B cell (primary cell): ENCODE results near the gene ERO1B. TPM values are rescaled to one million over a fixed set of nuclear protein-coding genes. Genes with fewer than 3 reads are reported as not detected.
"Not testable (repeated sequence)": the region's sequence is repeated elsewhere in the genome, so short reads cannot be mapped to it uniquely, and the experiment has no call there.

ENCODE experiments used
- ATAC-seq: fragments of 200-7000 bp; cut with Tn5 transposase; one replicate; pipeline ENCODE4 v1.10.0; 2021; ENCODE audit warnings: low read depth, mild to moderate bottlenecking, moderate number of reproducible peaks, moderate library complexity
- CTCF ChIA-PET: fragments of 350-600 bp; sonication (Branson Sonifier 250); formaldehyde crosslinking; loops from one replicate; lab custom pipeline; 2021; ENCODE audit warnings: antibody characterized with exemption, inconsistent platforms; lab: Charles Lee
- POLR2A ChIA-PET: fragments of 350-600 bp; sonication (Branson Sonifier 250); formaldehyde crosslinking; loops from one replicate; lab custom pipeline; 2021; ENCODE audit warnings: antibody characterized with exemption; lab: Charles Lee
- DNase-seq: peaks from one replicate; pipeline ENCODE4 v3.0.0; 2013
- H2AFZ ChIP-seq: 2 replicates; pipeline ENCODE4 v1.6.1; 2012; ENCODE audit warnings: mild to moderate bottlenecking, low read depth, low read length; ENCODE audit not compliant: insufficient read depth, poor library complexity, severe bottlenecking
- H3K27ac ChIP-seq, 2 donors: 1 replicate in 1 of 2; 2 replicates in 1 of 2; pipeline ENCODE4 v1.5.1; 2012 to 2013; ENCODE audit warnings: low read length in 2 of 2, mild to moderate bottlenecking in 2 of 2, moderate library complexity in 1 of 2
- H3K27me3 ChIP-seq, 4 experiments: fragments of 200-600 bp in 1 of 4; sonication (generic) in 1 of 4; replicated peaks in 1 of 4; 1 replicate in 2 of 4; 2 replicates in 2 of 4; pipeline versions ENCODE4 v1.6.1 to v1.7.0; 2013 to 2016; ENCODE audit warnings: low read length in 3 of 4, mild to moderate bottlenecking in 2 of 4, mixed read lengths in 1 of 4, moderate library complexity in 1 of 4; ENCODE audit not compliant: insufficient read depth in 4 of 4, control insufficient read depth in 3 of 4; ENCODE audit errors: control extremely low read depth in 1 of 4
- H3K36me3 ChIP-seq, 2 experiments: replicated peaks in 1 of 2; 1 replicate in 1 of 2; 2 replicates in 1 of 2; pipeline versions ENCODE4 v1.6.1 to v1.7.1; 2013; ENCODE audit warnings: low read length in 1 of 2; ENCODE audit not compliant: insufficient read depth in 2 of 2, control insufficient read depth in 1 of 2; ENCODE audit errors: control extremely low read depth in 1 of 2, extremely low read depth in 1 of 2
- H3K4me1 ChIP-seq, 2 donors: fragments of 200-600 bp in 1 of 2; sonication (generic) in 1 of 2; 1 replicate in 1 of 2; 2 replicates in 1 of 2; pipeline versions ENCODE4 v1.5.1 to v1.6.1; 2013 to 2017; ENCODE audit warnings: low read length in 2 of 2; ENCODE audit not compliant: control insufficient read depth in 2 of 2, insufficient read depth in 2 of 2
- H3K4me2 ChIP-seq: replicated peaks from 2 replicates; pipeline ENCODE3; 2012; ENCODE audit warnings: mild to moderate bottlenecking, low read depth, low read length; ENCODE audit not compliant: poor library complexity, severe bottlenecking
- H3K4me3 ChIP-seq, 5 experiments: fragments of 200-600 bp in 1 of 5; sonication (generic) in 1 of 5; 1 replicate in 3 of 5; 2 replicates in 2 of 5; pipeline versions ENCODE4 v1.5.1 to v1.7.0; 2011 to 2016; ENCODE audit warnings: low read length in 4 of 5, mild to moderate bottlenecking in 4 of 5, low read depth in 2 of 5, control low read depth in 1 of 5, moderate library complexity in 1 of 5; ENCODE audit not compliant: insufficient read depth in 1 of 5; ENCODE audit errors: control extremely low read depth in 1 of 5, extremely low read depth in 1 of 5
- H3K79me2 ChIP-seq: fragments of 200-600 bp; sonication (generic); one replicate; pipeline ENCODE4 v1.6.0; 2016; ENCODE audit warnings: low read length; ENCODE audit not compliant: control insufficient read depth, insufficient read depth
- H3K9ac ChIP-seq: fragments of 200-600 bp; sonication (generic); 2 replicates; pipeline ENCODE4 v1.6.1; 2017; ENCODE audit warnings: mild to moderate bottlenecking, low read length, moderate library complexity
- H3K9me3 ChIP-seq, 3 donors: one replicate each; pipeline versions ENCODE4 v1.6.1 to v1.7.1; 2013; ENCODE audit warnings: low read length in 2 of 3; ENCODE audit not compliant: control insufficient read depth in 2 of 3, insufficient read depth in 1 of 3; ENCODE audit errors: control extremely low read depth in 1 of 3
- H4K20me1 ChIP-seq: 2 replicates; pipeline ENCODE4 v1.6.0; 2012; ENCODE audit warnings: mild to moderate bottlenecking, low read length; ENCODE audit not compliant: insufficient read depth, control insufficient read depth, poor library complexity, severe bottlenecking
- H3K27ac Mint-ChIP-seq: one replicate; pipeline ENCODE4 v1.8.0; 2021; ENCODE audit warnings: mixed read lengths
- H3K27me3 Mint-ChIP-seq: one replicate; pipeline ENCODE4 v1.8.0; 2021; ENCODE audit warnings: mixed read lengths
- H3K4me1 Mint-ChIP-seq: one replicate; pipeline ENCODE4 v1.8.0; 2021; ENCODE audit warnings: mixed read lengths
- H3K4me3 Mint-ChIP-seq: one replicate; pipeline ENCODE4 v1.8.0; 2021; ENCODE audit warnings: mixed read lengths
- H3K9me3 Mint-ChIP-seq: one replicate; pipeline ENCODE4 v1.8.0; 2022; ENCODE audit warnings: mixed read lengths; ENCODE audit not compliant: insufficient read depth
- EZH2 ChIP-seq: IDR thresholded peaks from 2 replicates; pipeline ENCODE4 v1.6.1; 2012; ENCODE audit warnings: borderline replicate concordance, low read depth, mild to moderate bottlenecking, moderate library complexity, low read length; ENCODE audit not compliant: insufficient read depth, poor library complexity, severe bottlenecking
- WGBS: methylation state at CpG from one replicate; pipeline ENCODE4 v1.1.5; 2013; ENCODE audit warnings: missing lambda C conversion rate; ENCODE audit not compliant: insufficient coverage; 5-methylcytosine and 5-hydroxymethylcytosine counted together
- intact Hi-C: fragments of 100-400 bp; cut with micrococcal nuclease; formaldehyde crosslinking; loops from one replicate; pipeline ENCODE4 v1.10.0; 2022
- polyA plus RNA-seq: library from polyadenylated mRNA; depleted of rRNA; stranded (reverse); fragments of >200 nt; gene quantifications from 2 replicates; pipeline ENCODE4 v1.2.3, GENCODE V29; 2012
- total RNA-seq, 2 donors: library from RNA; stranded (reverse); fragments of 120-200 nt in 1 of 2; gene quantifications; 1 replicate in 1 of 2; 2 replicates in 1 of 2; pipeline versions ENCODE4 v1.2.3 to v1.2.4, GENCODE V29; 2013 to 2022
- TF ChIP-seq, protein P1 (sequence below): fragments of 200-600 bp; IDR thresholded peaks from one replicate; pipeline ENCODE4 v1.8.0; 2022; ENCODE audit warnings: antibody characterized with exemption, mild to moderate bottlenecking

ERO1B gene
- total and polyA plus RNA-seq, 2 donors (not counting 1 experiment from before 2014, with no cell fraction given), result 5.1 to 25.6 TPM

DNA sequence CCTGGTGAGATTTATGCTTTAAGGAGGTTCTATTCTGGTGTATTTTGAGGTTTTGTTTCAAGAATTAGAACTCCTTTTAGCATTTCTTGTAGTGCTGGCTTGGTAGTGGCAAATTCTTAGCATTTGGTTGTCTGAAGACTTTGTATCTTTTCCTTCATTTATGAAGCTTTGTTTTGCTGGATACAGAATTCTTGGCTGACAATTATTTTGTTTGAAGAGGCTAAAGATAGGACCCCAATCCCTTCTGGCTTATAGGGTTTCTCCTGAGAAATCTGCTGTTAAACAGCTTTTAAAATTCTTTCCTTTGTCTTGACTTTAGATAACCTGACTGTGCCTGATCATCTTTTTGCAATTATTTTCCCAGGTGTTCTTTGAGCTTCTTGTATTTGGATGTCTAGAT, 80.8 kb downstream of the ERO1B start:
- Histone ChIP-seq H3K9me3 (peaks cover 7 to 37% (median 25%) of the 10 kb centered on the region in 3 donors), H2AFZ (no peak overlapping the region), H3K36me3 (no peaks in the 10 kb centered on the region), H4K20me1 (no peaks in the 10 kb centered on the region), H3K4me2 (no peak overlapping the region), H3K79me2 (no peaks in the 10 kb centered on the region), H3K9ac (no peak overlapping the region), H3K27ac (no peak overlapping the region), H3K27me3 (no peaks in the 10 kb centered on the region), H3K4me1 (no peaks in the 10 kb centered on the region), H3K4me3 (no peak overlapping the region)
- intact Hi-C loops, result no loop called here
- ChIA-PET CTCF (no interaction called here), POLR2A (no interaction called here)
- Mint-ChIP-seq H3K4me1 (no peaks in the 10 kb centered on the region), H3K9me3 (peaks cover 18% of the 10 kb centered on the region), H3K27me3 (no peaks in the 10 kb centered on the region), H3K4me3 (no peak overlapping the region), H3K27ac (no peak overlapping the region)
- DNase-seq (no peak), ATAC-seq (no peak)
- TF ChIP-seq EZH2, result no peak
- TF ChIP-seq, protein P1, sequence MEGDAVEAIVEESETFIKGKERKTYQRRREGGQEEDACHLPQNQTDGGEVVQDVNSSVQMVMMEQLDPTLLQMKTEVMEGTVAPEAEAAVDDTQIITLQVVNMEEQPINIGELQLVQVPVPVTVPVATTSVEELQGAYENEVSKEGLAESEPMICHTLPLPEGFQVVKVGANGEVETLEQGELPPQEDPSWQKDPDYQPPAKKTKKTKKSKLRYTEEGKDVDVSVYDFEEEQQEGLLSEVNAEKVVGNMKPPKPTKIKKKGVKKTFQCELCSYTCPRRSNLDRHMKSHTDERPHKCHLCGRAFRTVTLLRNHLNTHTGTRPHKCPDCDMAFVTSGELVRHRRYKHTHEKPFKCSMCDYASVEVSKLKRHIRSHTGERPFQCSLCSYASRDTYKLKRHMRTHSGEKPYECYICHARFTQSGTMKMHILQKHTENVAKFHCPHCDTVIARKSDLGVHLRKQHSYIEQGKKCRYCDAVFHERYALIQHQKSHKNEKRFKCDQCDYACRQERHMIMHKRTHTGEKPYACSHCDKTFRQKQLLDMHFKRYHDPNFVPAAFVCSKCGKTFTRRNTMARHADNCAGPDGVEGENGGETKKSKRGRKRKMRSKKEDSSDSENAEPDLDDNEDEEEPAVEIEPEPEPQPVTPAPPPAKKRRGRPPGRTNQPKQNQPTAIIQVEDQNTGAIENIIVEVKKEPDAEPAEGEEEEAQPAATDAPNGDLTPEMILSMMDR, result no peak

DNA sequence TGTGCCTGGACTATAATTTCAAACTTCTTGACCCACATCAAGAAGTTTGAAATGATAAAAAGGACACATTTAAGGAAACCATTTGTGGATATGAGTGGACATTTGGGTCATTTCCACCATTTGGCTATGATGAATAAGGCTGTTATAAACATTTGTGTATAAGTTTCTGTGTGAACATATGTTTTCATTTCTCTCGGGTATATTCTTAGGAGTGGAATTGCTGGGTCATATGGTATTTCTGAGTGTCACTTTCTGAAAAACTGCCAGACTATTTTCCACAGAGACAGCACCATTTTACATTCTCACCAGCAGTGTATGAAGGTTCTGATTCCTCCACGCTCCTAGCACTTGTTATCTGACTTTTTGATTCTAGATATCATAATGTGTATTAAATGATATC, 88.6 kb downstream of the ERO1B start:
- CTCF ChIA-PET, result no interaction called here
- Histone ChIP-seq H2AFZ (no peak overlapping the region), H3K27me3 (no peaks in the 10 kb centered on the region), H3K9me3 (peaks cover 0 to 15% (median 6%) of the 10 kb centered on the region in 3 donors), H3K9ac (no peak overlapping the region), H3K79me2 (no peaks in the 10 kb centered on the region), H3K4me3 (no peak overlapping the region), H3K36me3 (no peaks in the 10 kb centered on the region), H3K27ac (no peak overlapping the region), H4K20me1 (no peaks in the 10 kb centered on the region), H3K4me2 (no peak overlapping the region), H3K4me1 (no peaks in the 10 kb centered on the region)
- no peaks in the 10 kb centered on the region for H3K27me3 Mint-ChIP-seq
- no CpG with 5 or more reads among the region's 2 CpGs for WGBS
- peaks cover 1% of the 10 kb centered on the region for H3K4me1 Mint-ChIP-seq
- H3K4me3 Mint-ChIP-seq, result no peak overlapping the region
- POLR2A ChIA-PET, result no interaction called here
- ATAC-seq (no peak), DNase-seq (no peak)
- TF ChIP-seq EZH2, result no peak
- TF ChIP-seq, protein P1, result no peak
- no peak overlapping the region for H3K27ac Mint-ChIP-seq
- intact Hi-C loops, result no loop called here
- H3K9me3 Mint-ChIP-seq, result peaks cover 21% of the 10 kb centered on the region

DNA sequence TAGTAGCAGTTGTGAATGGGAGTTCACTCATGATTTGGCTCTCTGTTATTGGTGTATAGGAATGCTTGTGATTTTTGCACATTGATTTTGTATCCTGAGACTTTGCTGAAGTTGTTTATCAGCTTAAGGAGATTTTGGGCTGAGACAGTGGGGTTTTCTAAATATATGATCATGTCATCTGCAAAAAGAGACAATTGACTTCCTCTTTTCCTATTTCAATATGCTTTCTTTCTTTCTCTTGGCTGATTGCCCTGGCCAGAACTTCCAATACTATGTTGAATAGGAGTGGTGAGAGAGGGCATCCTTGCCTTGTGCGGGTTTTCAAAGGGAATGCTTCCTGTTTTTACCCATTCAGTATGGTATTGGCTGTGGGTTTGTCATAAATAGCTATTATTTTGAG, 93.7 kb downstream of the ERO1B start:
- H3K27me3 ChIP-seq, H3K79me2 ChIP-seq, H3K4me2 ChIP-seq, H3K27me3 Mint-ChIP-seq, H3K27ac ChIP-seq, H3K9ac ChIP-seq, H3K36me3 ChIP-seq, ATAC-seq, H3K4me3 Mint-ChIP-seq, DNase-seq, H3K4me1 ChIP-seq, H4K20me1 ChIP-seq, H2AFZ ChIP-seq, H3K9me3 ChIP-seq, H3K4me1 Mint-ChIP-seq, intact Hi-C loops, H3K4me3 ChIP-seq, H3K27ac Mint-ChIP-seq, POLR2A ChIA-PET: not testable (repeated sequence)
- 100% methylated on average over 1 of the region's 1 CpG for WGBS
- CTCF ChIA-PET, result interaction anchor here (0.6 to 1.1 kb wide), 2 partner anchors 87 to 184 kb away, joined by 3 read pairs; no protein-coding TSS in a partner anchor
- H3K9me3 Mint-ChIP-seq, result peaks cover 12% of the 10 kb centered on the region
